ENCODE results near the gene HEG1. TPM values are rescaled to one million over a fixed set of nuclear protein-coding genes. Genes with fewer than 3 reads are reported as not detected.

The HEG1 gene
- total and polyA plus RNA-seq, 2 of the 4 experiments (the other 2 are of a cell fraction): 25.6 to 43.4 TPM

DNA sequence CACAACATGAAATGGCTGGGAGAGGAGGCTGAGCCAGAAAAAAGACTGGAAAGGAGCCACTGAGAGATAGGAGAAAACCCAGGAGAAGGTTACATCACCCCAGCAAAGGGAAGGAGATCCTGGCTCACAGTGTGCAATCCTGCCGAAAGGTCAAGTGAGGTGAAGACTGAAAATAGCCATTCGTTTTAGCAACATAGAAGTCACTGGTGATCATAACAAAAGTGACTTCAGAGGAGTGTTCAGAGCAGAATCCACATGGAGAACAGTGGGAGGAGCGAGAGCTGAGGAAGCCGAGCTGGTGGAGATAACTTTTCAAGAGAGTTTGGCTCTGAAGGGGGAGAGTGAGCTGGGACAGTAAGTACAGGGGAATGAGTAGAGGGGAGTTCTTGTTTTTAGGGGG lies 5.4 kb upstream of the HEG1 start:
- H3K36me3 ChIP-seq (ENCODE audit: control insufficient read depth, insufficient read depth, low read length): no peaks in the 10 kb centered on the region
- ChIA-PET POLR2A (ENCODE audit: unreplicated experiment) (interaction anchor here (0.6 kb wide), 2 partner anchors 76 to 837 kb away, joined by 3 read pairs; no protein-coding TSS in a partner anchor), CTCF (interaction anchor here (0.7 to 1.3 kb wide), 2 partner anchors 65 to 69 kb away, joined by 3 read pairs; no protein-coding TSS in a partner anchor)
- DNase-seq (peak; percentile 84), ATAC-seq (ENCODE audit: low read depth) (peak; percentile 38)
- peak overlapping the region; percentile 98 for H2BK15ac ChIP-seq (ENCODE audit: low read depth, low read length)
- peak overlapping the region; percentile 38 to 88; a peak in 3 of 4 replicates for H4K8ac ChIP-seq (ENCODE audit: low read depth in 2 of 2, low read length in 2 of 2)
- H3K4ac ChIP-seq (ENCODE audit: low read depth, low read length): peak overlapping the region; percentile 98
- peak overlapping the region; percentile 98 for H2BK120ac ChIP-seq (ENCODE audit: low read depth, low read length)
- H3K14ac ChIP-seq (replicated peaks; ENCODE audit: low read depth, low read length): peak overlapping the region; percentile 92
- H3K79me1 ChIP-seq (ENCODE audit: low read depth in 1 of 2, low read length in 2 of 2): peaks cover 3 to 9% of the 10 kb centered on the region in 2 experiments; a peak in 2 of 4 replicates
- H3K23ac ChIP-seq (ENCODE audit: low read depth, low read length): peak overlapping the region; percentile 83
- H2AK5ac ChIP-seq (ENCODE audit: low read depth, low read length): peak overlapping the region; percentile 99
- H3K4me1 ChIP-seq (ENCODE audit: control insufficient read depth, insufficient read depth, low read length): peaks cover 34% of the 10 kb centered on the region
- H2BK5ac ChIP-seq (ENCODE audit: low read depth, low read length, poor library complexity, severe bottlenecking): peak overlapping the region; percentile 75
- H2BK20ac ChIP-seq (ENCODE audit: low read depth, low read length): peak overlapping the region; percentile 94
- H3K9me1 ChIP-seq (ENCODE audit: insufficient read depth, low read length): peaks cover 33% of the 10 kb centered on the region
- peaks cover 3% of the 10 kb centered on the region; the same call in 1 of the 2 replicates for H4K20me1 ChIP-seq (ENCODE audit: insufficient read depth, low read length)
- peak overlapping the region; percentile 57; the same call in 1 of the 2 replicates for H3K56ac ChIP-seq (ENCODE audit: extremely low read depth, insufficient read depth, low read length)
- H3K9ac ChIP-seq (ENCODE audit: low read depth, low read length): peak overlapping the region; percentile 67
- no peaks in the 10 kb centered on the region for H3K9me3 ChIP-seq (ENCODE audit: control insufficient read depth, insufficient read depth, low read length)
- H4K91ac ChIP-seq (ENCODE audit: insufficient read depth, low read depth, low read length): peak overlapping the region; percentile 97
- peak overlapping the region; percentile 24 for H2AFZ ChIP-seq (replicated peaks; ENCODE audit: low read length, poor library complexity)
- BruUV-seq (replicated peaks): no TSS peak
- H2AK9ac ChIP-seq (replicated peaks; ENCODE audit: low read depth, low read length, poor library complexity): peak overlapping the region; percentile 57
- H4K5ac ChIP-seq (ENCODE audit: low read depth, low read length): peak overlapping the region; percentile 76
- WGBS, 2 experiments (ENCODE audit: extremely low coverage in 2 of 2, insufficient read length in 1 of 2): 25% methylated on average over 3 of the region's 4 CpGs; no CpG with 5 or more reads in 1 of the 2 experiments
- intact Hi-C loops (cut with micrococcal nuclease) (no loop called here), in situ Hi-C loops (cut with MboI; ENCODE audit: low sequenced_read_pairs) (no loop called here), dilution Hi-C loops (cut with HindIII; ENCODE audit: low sequenced_read_pairs, unreplicated experiment) (no loop called here)
- H3K18ac ChIP-seq (ENCODE audit: low read depth, low read length): peak overlapping the region; percentile 89
- peak overlapping the region; percentile 84; the same call in 1 of the 2 replicates for H3K27ac ChIP-seq (ENCODE audit: insufficient read depth, low read length)
- H3K27me3 ChIP-seq (ENCODE audit: control insufficient read depth, insufficient read depth, low read length): no peaks in the 10 kb centered on the region
- TF ChIP-seq MAZ (IDR thresholded peaks at IDR 0.05; ENCODE audit: borderline replicate concordance, low read depth, low read length): 0 out of 2 replicates have a peak, but pooled peaks have one; percentile 24
- no peak for TF ChIP-seq BHLHE40 (IDR thresholded peaks at IDR 0.05; ENCODE audit: low read depth, low read length)
- peak; percentile 91 for TF ChIP-seq CEBPB (IDR thresholded peaks at IDR 0.05; ENCODE audit: low read depth, low read length)
- no peak for TF ChIP-seq NFE2L2 (IDR thresholded peaks at IDR 0.05; ENCODE audit: low read depth, low read length)
- TF ChIP-seq RCOR1 (IDR thresholded peaks at IDR 0.05; ENCODE audit: insufficient replicate concordance, low read length): no peak
- H3K4me2 ChIP-seq (ENCODE audit: low read depth, low read length): peak overlapping the region; percentile 56
- peak overlapping the region; percentile 5; the same call in 1 of the 2 replicates for H3K4me3 ChIP-seq (ENCODE audit: insufficient read depth, low read depth, low read length)
